Fibroblast of skin of left quadriceps (primary cell): ENCODE results near the gene CT47A7.
"Not testable (repeated sequence)": the region's sequence is repeated elsewhere in the genome, so short reads cannot be mapped to it uniquely, and the experiment has no call there.

Experiments
- DNase-seq, 2 experiments: peaks; one replicate each; pipeline ENCODE4 v3.0.0-alpha.2; 2013; ENCODE audit warnings: low read depth in 2 of 2

The CT47A7 gene

DNA sequence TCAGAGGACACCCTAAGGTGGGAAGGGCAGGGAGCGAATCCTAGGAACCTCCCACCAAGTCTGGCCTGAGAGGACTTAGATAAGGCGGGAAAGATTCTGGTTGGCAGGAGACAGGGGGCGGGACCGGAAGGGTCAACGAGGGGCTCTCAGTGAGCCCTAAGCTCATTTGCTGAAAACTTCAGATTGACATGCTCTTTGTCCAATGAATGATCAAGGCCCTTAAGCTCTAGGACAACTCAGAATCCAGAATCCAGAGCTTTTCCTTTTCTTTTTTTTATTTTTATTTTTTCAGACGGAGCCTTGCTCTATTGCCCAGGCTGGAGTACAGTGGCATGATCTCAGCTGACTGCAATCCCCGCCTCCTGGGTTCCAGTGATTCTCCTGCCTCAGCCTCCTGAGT lies at the start of gene CT47A7:
Gene CT47A7 (minus strand): TSS at position 101 of the 400 bp plus-strand sequence. CDS start 255 bp downstream, outside the sequence.
- DNase-seq = not testable (repeated sequence)

DNA sequence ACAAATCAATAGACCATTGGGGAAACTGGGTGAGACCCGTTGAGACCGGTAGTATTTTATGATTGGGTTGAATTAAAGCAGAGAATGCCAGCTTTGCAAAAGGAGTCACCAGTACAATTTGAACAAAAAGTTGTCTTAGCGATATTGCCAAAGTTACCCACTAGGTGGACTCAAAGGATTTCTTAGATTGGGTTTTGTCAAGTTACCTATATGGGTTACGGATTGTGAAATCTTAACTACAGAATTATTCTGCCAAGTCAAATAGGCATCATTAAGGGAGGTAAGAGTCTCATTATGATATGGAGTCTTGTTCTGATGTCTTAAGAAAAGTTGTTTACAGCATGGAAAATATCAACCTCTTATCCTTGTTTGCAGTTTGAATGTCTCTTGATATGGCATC lies 44.2 kb upstream of the CT47A7 start:
- no peak for DNase-seq

DNA sequence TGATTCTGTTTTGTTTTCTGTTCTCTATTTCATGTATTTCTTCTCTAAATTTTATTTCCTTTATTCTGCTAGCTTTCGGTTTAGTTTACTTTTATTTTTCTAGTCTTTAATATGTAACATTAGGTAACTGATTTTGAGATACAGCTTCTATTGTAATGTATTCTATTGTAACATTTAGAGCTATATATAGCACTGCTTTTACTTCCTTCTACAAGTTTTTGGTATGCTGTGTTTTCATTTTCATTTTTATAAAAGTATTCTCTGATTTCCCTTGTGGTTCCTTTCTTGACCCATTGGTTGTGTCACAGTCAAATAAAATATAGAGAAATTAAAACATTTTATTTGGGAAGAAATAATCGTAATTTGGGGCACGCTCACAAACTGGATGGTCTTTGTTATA lies 43.0 kb upstream of the CT47A7 start:
- DNase-seq = no peak

DNA sequence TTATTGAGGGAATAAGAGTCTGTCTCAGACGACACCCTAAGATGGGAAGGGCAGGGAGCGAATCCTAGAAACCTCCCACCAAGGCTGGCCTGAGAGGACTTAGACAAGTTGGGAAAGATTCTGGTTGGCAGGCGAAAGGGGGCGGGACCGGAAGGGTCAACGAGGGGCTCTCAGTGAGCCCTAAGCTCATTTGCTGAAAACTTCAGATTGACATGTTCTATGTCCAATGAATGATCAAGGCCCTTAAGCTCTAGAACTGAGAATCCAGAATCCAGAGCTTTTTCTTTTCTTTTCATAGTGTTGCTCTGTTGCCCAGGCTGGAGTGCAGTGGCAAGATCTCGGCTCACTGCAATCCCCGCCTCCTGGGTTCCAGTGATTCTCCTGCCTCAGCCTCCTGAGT lies 29.3 kb upstream of the CT47A7 start, which contains the start of gene CT47A1:
Gene CT47A1 (minus strand): TSS at position 101 of the 400 bp plus-strand sequence. CDS start 231 bp downstream, outside the sequence.
- DNase-seq = not testable (repeated sequence)
